ENCODE data around the gene OSGEPL1.
"Not testable (repeated sequence)": the region's sequence is repeated elsewhere in the genome, so short reads cannot be mapped to it uniquely, and the experiment has no call there.

OSGEPL1 gene

DNA sequence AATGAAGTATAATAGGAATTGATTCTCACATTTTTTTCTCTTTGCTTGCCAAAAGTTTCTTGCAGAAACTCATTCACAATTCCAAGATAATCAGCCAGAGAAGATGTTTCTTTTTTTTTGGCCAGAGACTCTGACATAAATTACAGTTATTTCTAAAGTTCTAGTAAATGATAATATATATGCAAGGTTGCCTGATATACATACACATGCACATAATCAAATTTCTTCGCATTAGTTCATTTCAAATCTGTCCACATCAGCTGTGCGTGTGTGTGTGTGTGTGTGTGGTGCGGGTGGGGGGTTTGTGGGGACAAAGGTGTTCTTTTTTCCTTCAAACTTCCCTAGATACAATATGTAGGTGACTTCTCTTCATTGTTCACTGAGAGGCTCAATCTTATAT is 33.2 kb downstream of the OSGEPL1 start:
- no peak for DNase-seq

GRCh38 chr2:189726849-189727248 is 35.7 kb downstream of the OSGEPL1 start:
- no peak for DNase-seq

DNA sequence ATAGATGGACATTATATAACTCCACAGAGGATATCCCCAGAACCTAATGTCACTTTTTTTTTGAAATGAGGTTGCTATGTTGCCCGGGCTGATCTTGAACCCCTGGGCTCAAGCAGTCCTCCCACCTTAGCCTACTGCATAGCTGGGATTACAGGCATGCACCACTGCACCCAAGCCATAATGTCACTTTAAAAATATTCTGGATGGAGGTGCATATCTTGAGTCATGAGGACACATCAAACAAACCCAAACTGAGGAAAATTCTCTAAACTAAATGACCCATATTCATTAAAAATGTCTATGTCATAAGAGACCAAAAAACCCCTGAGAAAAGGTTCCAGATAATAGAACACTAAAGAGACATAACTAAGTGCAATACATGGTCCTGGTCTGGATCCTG is 36.3 kb downstream of the OSGEPL1 start:
- no peak for DNase-seq

DNA sequence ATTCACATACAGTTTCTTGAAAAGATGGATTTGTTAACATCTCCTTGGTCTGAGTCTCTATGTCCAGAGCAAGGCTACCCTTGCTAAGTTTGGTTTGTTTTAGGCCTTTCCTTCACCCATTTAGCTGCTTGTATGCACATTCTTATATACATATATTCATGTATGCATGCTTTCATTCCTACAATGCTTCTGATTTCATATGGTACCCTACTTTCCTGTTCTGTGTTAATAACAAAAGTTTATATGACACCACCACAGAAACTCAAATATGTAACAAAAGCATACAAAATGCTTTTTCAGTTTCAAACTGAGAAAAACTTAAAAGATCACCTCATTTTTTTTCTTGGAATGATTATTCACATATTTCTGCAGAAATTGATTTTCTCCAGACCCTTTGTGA is 39.4 kb downstream of the OSGEPL1 start:
- DNase-seq = no peak

- no peak for DNase-seq
Measured at GRCh38 chr2:189719571-189719970, 43.0 kb downstream of the OSGEPL1 start.

- not testable (repeated sequence) for DNase-seq
Measured at GRCh38 chr2:189717593-189717992, 45.0 kb downstream of the OSGEPL1 start.

- DNase-seq = no peak
Measured at GRCh38 chr2:189709501-189710221, 52.9 kb downstream of the OSGEPL1 start.

DNA sequence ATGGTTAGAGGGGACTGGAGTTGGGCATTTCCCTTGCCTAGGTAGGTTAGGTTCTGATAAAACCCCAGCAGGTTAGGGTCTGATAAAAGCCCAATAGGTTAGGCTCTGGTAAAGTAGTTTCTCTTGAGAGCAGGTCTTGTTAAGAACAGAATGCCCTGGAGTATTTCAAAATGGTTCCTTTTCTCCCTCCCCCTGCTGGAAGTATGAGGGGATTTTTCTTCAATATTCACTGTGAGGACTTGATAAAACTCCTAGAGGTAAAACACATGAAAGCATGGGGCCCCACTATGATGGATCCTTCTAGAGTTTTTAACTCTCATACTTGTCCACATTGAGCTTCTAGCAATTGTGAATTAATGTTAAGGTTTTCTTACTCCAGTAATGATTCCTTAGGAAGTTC is 60.5 kb downstream of the OSGEPL1 start:
- DNase-seq = no peak

GRCh38 chr2:189700681-189701080 is 61.9 kb downstream of the OSGEPL1 start:
- no peak for DNase-seq

- DNase-seq = no peak
Measured at GRCh38 chr2:189698020-189698887, 64.3 kb downstream of the OSGEPL1 start.

Data from COR-L47 (cell line).